GM21447 (cell line): ENCODE measurements around the gene ENGASE.

Experiments used
- ATAC-seq: cut with Tn5 transposase; IDR thresholded peaks from one replicate; pipeline ENCODE4 v1.9.1; 2021; ENCODE audit not compliant: unreplicated experiment

The ENGASE gene

GRCh38 chr17:79135011-79135410 is 60.4 kb downstream of the ENGASE start:
- no peak for ATAC-seq

- no peak for ATAC-seq
Measured at GRCh38 chr17:79135628-79136405, 61.2 kb downstream of the ENGASE start.
